Femur (tissue), 1 donor: ENCODE data around the gene IL17RB.
A peak's percentile ranks its signal among the peaks of the same experiment; 100 is the strongest.

Source experiments
- DNase-seq: peaks from one replicate; pipeline ENCODE4 v3.0.0-alpha.2; 2017

The IL17RB gene

DNA sequence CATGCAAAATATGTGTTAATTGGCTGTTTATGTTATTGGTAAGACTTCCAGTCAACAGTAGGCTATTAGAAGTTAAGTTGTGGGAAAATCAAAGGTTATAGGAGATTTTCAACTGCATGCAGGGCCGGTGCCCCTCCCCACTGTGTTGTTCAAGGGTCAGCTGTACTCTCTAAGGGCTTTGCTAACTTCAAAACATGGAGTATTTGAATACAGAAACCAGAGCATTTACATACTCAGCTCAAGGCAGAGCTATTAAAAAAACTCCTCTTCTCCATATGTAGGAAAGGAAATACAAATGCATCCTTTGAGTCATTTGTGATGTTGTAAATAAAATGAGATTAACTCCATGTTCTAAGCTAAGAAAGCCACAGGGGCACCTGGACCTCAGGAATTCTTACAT lies 16.8 kb downstream of the IL17RB start:
- no peak for DNase-seq

DNA sequence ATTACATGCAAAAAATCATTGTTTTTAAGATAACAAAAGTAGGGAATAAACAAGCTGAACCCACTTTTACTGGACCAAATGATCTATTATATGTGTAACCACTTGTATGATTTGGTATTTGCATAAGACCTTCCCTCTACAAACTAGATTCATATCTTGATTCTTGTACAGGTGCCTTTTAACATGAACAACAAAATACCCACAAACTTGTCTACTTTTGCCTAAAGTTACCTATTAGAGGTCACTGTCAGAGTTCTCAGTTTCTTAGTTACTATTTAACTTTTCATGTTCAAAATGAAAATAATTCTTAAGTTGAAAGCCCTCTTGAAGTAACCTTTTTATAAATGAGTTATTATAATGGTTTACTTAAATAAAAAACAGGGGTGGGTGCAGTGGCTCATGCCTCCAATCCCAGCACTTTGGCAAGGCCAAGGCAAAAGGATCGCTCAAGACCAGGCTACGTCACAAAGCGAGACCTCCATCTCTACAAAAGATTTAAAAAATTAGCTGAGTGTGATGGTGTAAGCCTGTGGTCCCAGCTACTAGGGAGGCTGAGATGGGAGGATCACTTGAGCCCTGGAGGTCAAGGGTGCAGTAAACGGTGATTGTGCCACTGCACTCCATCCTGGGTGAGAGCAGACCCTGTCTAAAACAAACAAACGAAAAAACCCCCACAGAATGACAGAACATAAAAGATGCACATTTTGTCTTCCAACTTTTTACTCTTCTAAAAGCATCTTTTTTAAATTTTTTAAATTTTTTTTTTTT lies 19.5 kb downstream of the IL17RB start:
- DNase-seq, result no peak

DNA sequence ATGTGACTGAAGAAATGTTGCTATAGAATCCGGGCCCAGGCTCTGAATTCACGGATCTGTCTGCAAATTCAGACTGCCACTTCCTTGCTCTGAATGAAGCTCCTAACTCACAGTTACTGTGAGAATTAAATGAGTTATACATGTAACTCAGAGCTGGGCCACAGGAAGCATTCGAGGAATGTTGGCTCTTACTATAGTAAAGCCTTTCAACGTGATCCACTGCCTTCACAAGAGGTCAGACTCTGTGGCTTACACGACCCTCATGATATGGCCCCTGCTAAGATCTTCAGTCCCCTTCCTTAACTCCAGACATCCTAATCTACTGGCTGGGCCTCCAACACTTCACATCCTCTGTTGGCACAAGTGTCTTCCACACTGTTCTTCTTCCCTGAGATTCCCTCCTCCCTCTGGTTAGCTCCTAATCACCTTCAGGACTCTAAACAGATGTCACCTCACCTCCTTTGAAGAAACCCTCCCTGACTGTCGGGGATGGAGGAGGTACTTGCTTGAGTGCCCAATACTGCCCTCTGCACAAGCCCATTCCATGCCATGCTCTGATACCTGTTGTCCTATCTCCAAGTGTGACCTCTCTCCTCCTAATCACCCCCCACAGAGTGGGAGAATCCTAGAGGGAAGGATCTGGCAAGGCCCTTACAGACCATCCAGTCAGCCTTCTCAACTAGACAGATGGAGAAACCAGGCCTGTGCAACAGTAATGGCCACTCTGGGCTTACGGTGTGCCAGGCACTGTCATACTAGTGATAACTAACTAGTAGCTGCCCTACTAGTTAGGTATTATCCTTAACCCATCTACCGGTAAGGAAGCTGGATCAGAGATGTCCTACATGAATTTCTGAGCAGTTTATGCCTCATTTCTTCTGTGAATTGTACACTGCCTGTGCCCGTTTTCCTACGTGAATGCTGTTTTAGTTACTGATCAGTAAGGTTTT lies 34.3 kb downstream of the IL17RB start:
- DNase-seq, result no peak

DNA sequence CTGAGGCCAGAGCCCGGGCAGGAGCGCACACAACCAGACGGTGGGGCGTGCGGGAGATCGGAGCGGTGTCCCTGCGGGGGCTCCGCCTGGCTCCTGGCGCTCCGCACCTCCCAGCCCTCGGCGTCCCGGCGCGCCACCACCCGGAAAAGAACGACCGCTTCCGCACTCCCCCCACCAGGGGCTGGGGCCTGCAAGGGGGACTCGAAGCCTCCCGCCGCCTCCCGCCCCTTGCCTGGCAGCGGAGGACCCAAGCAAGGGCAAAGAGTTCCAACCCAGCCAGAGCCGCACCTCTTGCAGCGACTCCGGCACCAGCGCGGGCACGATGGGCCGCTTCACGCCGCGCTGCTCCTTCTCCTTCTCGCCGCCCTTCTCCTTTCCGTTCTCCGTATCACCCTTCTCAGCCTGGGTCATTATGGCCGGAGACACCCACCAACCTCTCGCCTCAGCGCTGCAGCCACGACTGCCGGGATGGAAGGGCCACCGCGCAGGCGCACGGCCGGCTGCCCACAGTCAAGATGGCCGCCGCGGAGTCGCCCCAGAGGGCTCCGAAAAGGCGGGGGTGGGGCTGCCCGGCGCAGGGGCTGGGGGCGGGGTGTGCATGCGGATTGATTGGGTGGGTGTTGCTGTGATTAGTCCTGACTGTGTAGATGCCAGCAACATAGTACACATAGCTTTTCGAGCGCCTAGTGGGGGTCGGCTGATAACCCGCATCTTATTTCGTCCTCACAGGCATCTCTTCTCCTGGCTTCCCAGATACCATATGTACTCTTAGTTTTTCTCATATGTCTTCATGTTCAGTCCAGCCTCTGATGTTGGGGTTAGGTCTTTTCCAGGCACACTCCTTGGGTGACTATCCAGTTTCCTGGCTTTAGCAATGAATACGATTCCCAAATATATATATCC lies 35.6 kb downstream of the IL17RB start, which contains the start of gene ACTR8:
TSS of gene ACTR8 (minus strand) at position 462 of the 903 bp plus-strand sequence. CDS start at position 411, 51 bp downstream.
- DNase-seq, result peak; percentile 95

DNA sequence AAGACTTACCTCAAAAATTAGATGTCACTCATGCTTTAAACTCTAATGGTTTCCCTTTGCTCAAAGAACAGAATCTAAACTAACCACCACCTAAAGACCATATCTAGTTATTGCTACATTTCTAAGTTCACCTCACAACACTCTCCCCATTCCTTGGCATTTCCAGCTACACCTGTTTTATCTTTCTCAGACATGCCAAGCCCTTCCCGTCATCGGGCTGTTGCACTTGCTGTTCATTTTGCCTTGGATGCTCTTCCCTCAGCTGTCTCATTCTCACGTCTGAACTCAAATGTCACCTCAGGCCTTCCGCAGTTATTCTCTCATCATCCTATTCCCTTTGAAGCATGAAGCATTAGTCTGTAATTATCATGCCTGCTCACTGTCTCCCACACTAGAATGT lies 36.6 kb downstream of the IL17RB start:
- DNase-seq, result no peak

DNA sequence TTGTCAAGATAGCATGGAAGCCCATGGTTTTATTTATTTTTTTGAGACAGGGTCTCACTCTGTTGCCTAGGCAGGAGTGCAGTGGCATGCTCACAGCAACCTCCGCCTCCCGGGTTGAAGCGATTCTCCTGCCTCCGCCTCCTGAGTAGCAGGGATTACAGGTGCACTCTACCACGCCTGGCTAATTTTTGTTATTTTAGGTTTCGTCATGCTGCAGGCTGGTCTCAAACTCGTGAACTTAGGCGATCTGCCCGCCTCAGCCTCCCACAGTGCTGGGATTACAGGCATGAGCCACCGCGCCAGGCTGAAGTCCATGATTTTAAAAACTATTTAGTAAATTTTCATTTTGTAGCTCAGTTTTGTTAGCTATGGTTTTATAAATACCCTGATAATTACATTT lies 38.3 kb downstream of the IL17RB start:
- DNase-seq, result no peak

DNA sequence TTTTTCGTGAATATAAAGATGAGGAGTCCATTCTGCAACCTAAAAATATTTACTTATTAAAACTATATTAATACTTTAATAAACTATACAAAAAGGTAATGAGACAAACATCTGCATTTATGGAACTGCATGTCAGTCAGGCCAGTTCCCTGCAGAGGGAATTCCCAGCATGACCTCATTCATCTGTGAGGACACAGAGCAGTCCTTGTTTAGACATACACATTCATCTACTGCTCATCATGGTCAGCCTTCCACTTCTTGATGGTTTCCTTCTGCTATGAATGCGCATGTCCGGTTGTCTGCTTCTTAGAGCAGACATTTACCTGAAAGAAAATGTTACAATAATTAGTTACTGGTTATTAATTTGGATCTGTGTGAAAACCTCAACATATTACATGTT lies 38.9 kb downstream of the IL17RB start:
- no peak for DNase-seq

DNA sequence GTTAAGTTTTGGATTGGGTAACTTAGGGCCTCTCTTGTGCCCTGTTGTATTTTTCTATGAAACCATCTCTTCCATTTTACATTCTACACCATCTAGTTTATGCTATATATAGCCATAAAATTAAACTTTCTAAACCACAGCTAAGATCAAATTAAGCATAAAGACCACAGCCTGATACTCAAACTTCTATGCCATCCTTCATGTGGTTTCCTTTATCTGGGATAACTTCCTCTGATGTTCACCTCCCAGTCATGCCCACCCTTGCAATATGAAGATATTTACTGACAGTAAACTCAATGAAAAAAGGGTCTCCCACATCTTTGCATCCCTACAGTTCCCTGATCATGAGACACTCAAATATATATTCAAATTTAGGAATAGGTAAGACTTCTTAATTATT lies 41.1 kb downstream of the IL17RB start:
- DNase-seq, result no peak

DNA sequence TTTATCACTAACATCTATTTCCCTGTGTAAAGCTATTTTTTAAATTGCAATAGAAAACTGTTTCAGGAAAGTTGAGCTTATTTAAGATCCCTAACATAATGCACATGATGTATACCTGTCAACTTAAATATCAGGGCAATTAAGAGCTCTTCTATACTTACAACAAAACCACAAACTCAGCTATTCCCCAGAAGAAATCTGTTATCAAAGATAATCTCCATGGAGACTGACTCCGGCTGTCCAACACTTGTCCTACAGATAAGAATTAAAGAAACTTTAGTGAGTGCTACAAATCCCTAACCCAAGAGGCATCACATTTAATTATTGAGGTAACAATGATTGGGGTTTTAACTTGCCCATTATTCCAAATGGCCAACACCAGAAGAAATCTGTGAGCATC lies 41.9 kb downstream of the IL17RB start:
- DNase-seq, result no peak

DNA sequence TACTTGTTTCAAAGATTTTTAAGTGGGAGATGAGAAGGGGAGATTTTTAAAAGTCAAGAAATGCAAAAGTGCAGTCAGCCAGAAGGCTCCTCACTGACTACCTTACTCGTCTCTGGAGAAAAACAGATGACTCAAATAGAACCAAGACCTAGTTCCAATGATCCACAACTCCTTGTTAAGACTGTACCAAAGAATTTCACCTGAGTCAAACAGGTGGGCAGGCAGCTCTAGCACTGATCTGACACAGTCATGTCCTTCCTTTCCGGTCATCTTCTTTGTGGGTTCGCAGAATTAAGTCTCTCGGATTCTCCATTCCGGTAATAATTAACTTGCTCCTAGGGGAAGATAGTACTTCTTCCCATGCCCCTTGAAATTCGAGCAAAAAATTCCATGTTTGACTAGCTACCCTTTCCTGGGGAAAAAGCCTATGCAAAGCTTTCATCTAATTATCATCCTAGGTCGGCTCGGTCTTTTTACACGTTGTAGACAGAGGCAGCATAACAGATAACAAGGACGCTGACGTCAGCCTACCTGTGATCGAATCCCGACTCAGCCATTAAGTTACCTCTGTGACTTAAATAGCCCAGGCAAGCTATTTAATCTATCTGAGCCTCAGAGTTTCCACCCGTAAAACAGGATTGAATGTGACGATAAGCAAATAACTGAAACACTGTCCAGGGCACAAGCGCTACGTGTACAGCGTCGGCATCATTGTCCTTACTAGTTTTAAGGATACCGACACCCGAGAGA lies 44.5 kb downstream of the IL17RB start:
- no peak for DNase-seq

DNA sequence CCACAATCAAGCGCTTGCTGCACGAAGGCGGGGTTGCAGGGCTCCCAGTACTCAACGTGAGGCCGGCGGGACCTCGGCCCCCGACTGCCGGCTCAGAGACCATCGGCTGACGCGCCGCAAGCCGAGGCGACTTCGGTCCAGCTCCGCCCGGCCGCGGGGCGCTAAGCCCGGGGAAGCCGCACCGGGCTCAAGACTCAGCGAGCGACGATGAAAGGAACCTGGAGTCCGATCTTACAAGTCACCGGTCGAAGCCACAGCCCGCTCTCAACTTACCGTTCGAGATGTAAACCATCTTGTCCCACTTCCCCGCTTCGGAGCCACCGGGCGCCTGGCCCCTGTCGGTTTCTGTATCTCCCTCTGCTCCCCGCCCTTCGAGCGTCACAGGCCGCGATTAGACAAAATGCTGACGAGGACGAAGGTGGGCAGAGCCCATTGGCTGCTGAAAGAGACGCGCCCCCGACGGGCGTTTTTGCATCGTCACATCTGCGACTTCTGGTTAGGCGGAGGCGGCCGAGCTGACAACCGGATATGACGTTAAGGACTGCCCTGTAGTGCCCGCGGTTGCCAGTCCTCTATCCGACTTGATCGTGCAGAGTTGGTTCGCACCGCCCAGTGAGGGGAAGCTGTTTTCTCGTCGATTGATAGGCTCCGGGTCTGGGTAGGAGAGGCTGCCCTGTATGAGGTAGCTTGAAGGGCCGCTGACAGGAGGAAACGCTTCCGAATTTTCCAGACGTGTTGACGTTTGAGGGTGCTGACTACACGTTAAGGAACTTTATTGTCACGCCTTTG lies 45.3 kb downstream of the IL17RB start, which contains the start of gene SELENOK:
TSS of gene SELENOK (minus strand) at position 363 of the 789 bp plus-strand sequence.
- DNase-seq, result peak; percentile 99

DNA sequence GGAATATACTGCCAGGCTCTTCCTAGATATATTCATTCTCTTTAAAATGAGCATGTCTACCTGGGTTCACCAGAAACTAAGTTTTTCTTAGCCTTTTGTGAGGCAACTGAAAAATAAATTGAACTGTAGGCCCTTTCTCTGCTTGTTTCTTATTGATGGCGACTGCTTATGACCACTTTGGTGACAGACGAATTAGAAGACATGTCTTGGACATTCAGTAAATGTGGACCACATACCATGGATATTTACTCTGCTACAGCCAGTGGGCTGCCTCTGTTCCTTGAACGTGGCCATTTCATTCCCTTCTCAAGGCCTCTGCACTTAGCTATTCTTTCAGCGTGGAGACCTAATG lies 45.9 kb downstream of the IL17RB start:
- DNase-seq, result no peak

DNA sequence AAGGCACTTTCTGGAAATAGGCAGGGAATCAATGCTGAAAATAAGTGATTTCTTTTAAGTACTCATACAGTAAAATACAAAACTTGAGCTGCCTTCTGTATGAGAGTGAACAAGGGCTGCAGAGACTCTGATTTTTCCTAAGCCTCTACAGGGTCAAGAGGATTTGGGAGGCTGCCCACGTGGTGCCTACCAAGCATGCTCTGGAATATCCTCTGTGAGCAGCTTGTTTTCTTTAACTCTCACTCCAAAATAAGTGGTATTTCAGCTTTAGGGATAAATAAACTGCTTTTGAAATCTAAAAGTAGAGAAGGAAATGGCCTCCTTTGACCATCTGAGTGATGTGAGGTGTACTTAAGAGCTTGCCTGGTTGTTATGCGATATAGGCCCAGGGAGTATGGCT lies 53.4 kb downstream of the IL17RB start:
- no peak for DNase-seq

DNA sequence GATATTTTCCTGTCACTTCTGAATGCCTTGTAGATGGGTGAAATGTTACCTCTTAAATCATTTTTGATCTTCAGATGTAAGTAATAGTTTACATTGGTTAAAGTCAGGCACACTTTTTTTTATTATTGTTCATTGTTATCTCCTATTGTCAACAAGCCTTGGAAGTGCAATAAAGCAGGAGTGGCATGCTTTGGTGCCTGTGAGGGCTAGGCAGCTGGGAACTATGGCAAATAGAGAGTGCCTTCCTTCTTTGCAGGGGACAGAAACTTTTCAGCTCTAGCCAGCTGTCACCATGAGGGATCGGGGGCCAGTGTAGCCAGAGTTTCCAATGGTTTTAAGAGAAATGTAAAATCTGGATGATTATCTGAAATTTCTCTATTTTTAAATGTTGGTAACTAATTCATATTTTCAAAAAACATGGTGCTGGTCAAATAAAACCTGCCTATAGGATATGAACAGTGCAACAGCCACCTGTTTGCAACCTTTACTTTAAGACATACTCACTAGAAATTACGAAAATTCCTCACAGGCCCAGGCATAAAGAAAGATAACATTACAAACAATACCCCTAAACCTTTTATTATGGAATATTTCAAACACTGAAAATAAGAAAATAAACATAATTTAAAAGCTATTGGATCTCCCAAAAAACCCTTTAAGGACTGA lies 54.4 kb downstream of the IL17RB start:
- no peak for DNase-seq

DNA sequence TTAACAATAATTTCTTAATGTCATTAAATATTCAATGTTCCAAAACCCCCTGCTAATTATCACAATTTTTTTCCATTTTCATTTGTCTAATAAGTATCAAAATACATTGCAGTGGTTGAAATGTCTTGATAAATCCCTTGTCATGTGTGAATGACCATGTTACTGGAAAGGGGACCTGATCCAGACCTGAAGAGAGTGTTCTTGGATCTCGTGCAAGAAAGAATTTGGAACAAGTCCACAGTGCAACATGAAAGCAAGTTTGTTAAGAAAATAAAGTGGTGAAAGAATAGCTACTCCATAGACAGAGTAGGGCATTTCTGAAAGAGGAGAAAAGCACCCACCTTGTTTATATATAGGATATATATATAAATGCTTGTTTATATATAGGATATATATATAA lies 55.7 kb downstream of the IL17RB start:
- DNase-seq, result no peak

DNA sequence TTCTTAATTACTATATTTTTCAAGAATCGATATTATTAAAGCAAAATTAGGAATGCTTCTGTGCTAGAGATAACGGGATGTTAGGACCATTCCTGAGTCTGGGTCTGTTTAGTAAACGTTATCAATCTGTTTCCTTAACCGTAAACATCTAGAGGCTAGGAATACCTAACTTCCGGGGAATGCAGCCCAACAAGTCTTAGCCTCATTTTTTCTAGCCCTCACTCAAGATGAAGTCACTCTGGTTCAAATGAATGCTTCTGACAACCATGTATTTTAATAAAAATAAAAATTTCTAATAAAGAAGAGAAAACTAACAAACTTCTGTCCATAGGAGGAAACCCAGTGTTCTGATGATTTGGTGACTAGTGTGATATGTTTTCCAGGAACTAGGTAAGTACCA lies 56.3 kb downstream of the IL17RB start:
- DNase-seq, result no peak

DNA sequence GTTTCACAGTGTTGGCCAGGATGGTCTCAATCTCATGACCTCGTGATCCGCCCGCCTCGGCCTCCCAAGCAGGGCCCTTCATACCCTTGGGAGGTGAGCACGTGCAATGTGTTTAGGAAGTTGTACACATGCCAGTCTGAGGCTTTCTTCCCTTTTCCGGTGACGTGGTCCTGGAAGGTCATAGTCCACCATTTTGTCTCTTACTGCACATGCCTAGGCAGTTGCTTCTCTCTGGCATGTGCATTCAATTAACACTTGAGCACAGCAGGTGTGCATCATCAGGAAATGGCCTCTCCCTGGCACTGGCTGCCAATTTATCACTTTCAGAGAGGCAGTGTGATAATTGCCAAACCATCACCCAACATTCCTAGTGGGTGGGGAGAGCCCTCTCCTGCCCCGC lies 67.0 kb downstream of the IL17RB start:
- no peak for DNase-seq
